ENCODE results near the gene TSPAN9. TPM values are rescaled to one million over a fixed set of nuclear protein-coding genes. Genes with fewer than 3 reads are reported as not detected.

TSPAN9 gene, protein sequence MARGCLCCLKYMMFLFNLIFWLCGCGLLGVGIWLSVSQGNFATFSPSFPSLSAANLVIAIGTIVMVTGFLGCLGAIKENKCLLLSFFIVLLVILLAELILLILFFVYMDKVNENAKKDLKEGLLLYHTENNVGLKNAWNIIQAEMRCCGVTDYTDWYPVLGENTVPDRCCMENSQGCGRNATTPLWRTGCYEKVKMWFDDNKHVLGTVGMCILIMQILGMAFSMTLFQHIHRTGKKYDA
- 7.7 TPM for total RNA-seq (2021; ENCODE audit: unreplicated experiment)
- 14.9 TPM for polyA plus RNA-seq (2012; ENCODE audit: insufficient read length)
- percentile 42 among the genes with signal in this experiment for Bru-seq, nascent RNA
- percentile 42 among the genes with signal in this experiment for BruChase-seq, experiment 1, labeled RNA remaining after a 2-hour chase
- percentile 47 among the genes with signal in this experiment for BruChase-seq, experiment 2, labeled RNA remaining after a 6-hour chase
- long read RNA-seq, partial matches to known transcripts, result 1 of 7 reads
- long read RNA-seq, other reads (novel, unspliced or antisense), result 6 of 7 reads

- no TSS peak for BruUV-seq (replicated peaks)
- Histone ChIP-seq H3K27me3 (ENCODE audit: control insufficient read depth, insufficient read depth, low read length) (no peaks in the 10 kb centered on the region), H3K9me3 (ENCODE audit: control insufficient read depth, insufficient read depth, low read depth, low read length) (no peaks in the 10 kb centered on the region), H3K27ac (ENCODE audit: low read length) (peak within 1 kb of the TSS; percentile 51; the same call in 1 of the 2 replicates), H3K4me3 (ENCODE audit: low read depth in 2 of 2, low read length in 2 of 2) (peak within 1 kb of the TSS; percentile 52 to 57), H3K4me1 (ENCODE audit: control insufficient read depth, insufficient read depth, low read length) (no peaks in the 10 kb centered on the region; the same call in 1 of the 2 replicates), H3K36me3 (ENCODE audit: control insufficient read depth, insufficient read depth, low read length) (no peaks in the 10 kb centered on the region)
- DNase-seq (ENCODE audit: low read depth, low spot score) (no peak), ATAC-seq (peak; percentile 92)
- intact Hi-C loops (cut with micrococcal nuclease; ENCODE audit: unreplicated experiment), result loop anchor here (2.0 kb wide), 1 partner anchor 56 kb away; no protein-coding TSS in a partner anchor
- ChIA-PET POLR2A (no interaction called here), CTCF (no interaction called here)
- TF ChIP-seq TCF7L2 (IDR thresholded peaks at IDR 0.05; ENCODE audit: low read depth, low read length), result no peak
- TF ChIP-seq POLR2AphosphoS5 (IDR thresholded peaks at IDR 0.05; ENCODE audit: low read depth, low read length), result no peak
- TF ChIP-seq, protein P1, sequence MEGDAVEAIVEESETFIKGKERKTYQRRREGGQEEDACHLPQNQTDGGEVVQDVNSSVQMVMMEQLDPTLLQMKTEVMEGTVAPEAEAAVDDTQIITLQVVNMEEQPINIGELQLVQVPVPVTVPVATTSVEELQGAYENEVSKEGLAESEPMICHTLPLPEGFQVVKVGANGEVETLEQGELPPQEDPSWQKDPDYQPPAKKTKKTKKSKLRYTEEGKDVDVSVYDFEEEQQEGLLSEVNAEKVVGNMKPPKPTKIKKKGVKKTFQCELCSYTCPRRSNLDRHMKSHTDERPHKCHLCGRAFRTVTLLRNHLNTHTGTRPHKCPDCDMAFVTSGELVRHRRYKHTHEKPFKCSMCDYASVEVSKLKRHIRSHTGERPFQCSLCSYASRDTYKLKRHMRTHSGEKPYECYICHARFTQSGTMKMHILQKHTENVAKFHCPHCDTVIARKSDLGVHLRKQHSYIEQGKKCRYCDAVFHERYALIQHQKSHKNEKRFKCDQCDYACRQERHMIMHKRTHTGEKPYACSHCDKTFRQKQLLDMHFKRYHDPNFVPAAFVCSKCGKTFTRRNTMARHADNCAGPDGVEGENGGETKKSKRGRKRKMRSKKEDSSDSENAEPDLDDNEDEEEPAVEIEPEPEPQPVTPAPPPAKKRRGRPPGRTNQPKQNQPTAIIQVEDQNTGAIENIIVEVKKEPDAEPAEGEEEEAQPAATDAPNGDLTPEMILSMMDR (IDR thresholded peaks at IDR 0.05), result no peak
- TF ChIP-seq SIN3A (IDR thresholded peaks at IDR 0.05; ENCODE audit: borderline replicate concordance, insufficient read depth, low read depth, low read length), result no peak
- TF ChIP-seq, protein P2, sequence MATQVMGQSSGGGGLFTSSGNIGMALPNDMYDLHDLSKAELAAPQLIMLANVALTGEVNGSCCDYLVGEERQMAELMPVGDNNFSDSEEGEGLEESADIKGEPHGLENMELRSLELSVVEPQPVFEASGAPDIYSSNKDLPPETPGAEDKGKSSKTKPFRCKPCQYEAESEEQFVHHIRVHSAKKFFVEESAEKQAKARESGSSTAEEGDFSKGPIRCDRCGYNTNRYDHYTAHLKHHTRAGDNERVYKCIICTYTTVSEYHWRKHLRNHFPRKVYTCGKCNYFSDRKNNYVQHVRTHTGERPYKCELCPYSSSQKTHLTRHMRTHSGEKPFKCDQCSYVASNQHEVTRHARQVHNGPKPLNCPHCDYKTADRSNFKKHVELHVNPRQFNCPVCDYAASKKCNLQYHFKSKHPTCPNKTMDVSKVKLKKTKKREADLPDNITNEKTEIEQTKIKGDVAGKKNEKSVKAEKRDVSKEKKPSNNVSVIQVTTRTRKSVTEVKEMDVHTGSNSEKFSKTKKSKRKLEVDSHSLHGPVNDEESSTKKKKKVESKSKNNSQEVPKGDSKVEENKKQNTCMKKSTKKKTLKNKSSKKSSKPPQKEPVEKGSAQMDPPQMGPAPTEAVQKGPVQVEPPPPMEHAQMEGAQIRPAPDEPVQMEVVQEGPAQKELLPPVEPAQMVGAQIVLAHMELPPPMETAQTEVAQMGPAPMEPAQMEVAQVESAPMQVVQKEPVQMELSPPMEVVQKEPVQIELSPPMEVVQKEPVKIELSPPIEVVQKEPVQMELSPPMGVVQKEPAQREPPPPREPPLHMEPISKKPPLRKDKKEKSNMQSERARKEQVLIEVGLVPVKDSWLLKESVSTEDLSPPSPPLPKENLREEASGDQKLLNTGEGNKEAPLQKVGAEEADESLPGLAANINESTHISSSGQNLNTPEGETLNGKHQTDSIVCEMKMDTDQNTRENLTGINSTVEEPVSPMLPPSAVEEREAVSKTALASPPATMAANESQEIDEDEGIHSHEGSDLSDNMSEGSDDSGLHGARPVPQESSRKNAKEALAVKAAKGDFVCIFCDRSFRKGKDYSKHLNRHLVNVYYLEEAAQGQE (IDR thresholded peaks at IDR 0.05; ENCODE audit: insufficient read depth in 1 of 2, low read depth in 2 of 2, low read length in 1 of 2), result no peak
- in situ Hi-C loops (cut with HindIII; ENCODE audit: low pct_unique_long_range_greater_than_20kb, low sequenced_read_pairs), result no loop called here
These were observed at the start of gene TSPAN9 for GRCh38 chr12:3076730-3077571. Gene TSPAN9, plus strand, starts transcription at chr12:3077379. Its CDS starts 123,815 bp downstream, at chr12:3201194.

- no peak overlapping the region for H3K4me3 ChIP-seq (ENCODE audit: low read depth in 2 of 2, low read length in 2 of 2)
- in situ Hi-C loops (cut with HindIII; ENCODE audit: low pct_unique_long_range_greater_than_20kb, low sequenced_read_pairs), result no loop called here
- TF ChIP-seq POLR2AphosphoS5 (IDR thresholded peaks at IDR 0.05; ENCODE audit: low read depth, low read length), result no peak
- TF ChIP-seq, protein P2 (IDR thresholded peaks at IDR 0.05; ENCODE audit: insufficient read depth in 1 of 2, low read depth in 2 of 2, low read length in 1 of 2), result no peak
- TF ChIP-seq SIN3A (IDR thresholded peaks at IDR 0.05; ENCODE audit: borderline replicate concordance, insufficient read depth, low read depth, low read length), result no peak
- no peak for TF ChIP-seq TCF7L2 (IDR thresholded peaks at IDR 0.05; ENCODE audit: low read depth, low read length)
- TF ChIP-seq, protein P1 (IDR thresholded peaks at IDR 0.05), result no peak
- intact Hi-C loops (cut with micrococcal nuclease; ENCODE audit: unreplicated experiment), result no loop called here
- BruUV-seq (replicated peaks), result no TSS peak
- no peak overlapping the region for H3K27ac ChIP-seq (ENCODE audit: low read length)
- H3K4me1 ChIP-seq (ENCODE audit: control insufficient read depth, insufficient read depth, low read length), result no peaks in the 10 kb centered on the region
- H3K27me3 ChIP-seq (ENCODE audit: control insufficient read depth, insufficient read depth, low read length), result no peaks in the 10 kb centered on the region
- CTCF ChIA-PET, result interaction anchor here (0.5 kb wide), 1 partner anchor 143 kb away, joined by 7 read pairs; no protein-coding TSS in a partner anchor
- DNase-seq (ENCODE audit: low read depth, low spot score), result no peak
- no peak for ATAC-seq
- POLR2A ChIA-PET, result no interaction called here
- no peaks in the 10 kb centered on the region for H3K9me3 ChIP-seq (ENCODE audit: control insufficient read depth, insufficient read depth, low read depth, low read length)
- H3K36me3 ChIP-seq (ENCODE audit: control insufficient read depth, insufficient read depth, low read length), result no peaks in the 10 kb centered on the region
These were observed 49.1 kb upstream of the TSPAN9 start for GRCh38 chr12:3028108-3028507.
